K562 (cell line): Measurements from ENCODE around the gene AGAP3. TPM values are rescaled to one million over a fixed set of nuclear protein-coding genes. Genes with fewer than 3 reads are reported as not detected.

Experiments
- CHD4 ChIP-seq: fragments of 200-600 bp; sonication (generic); IDR thresholded peaks from 3 replicates; pipeline ENCODE4 v1.6.1; 2012; ENCODE audit warnings: low read depth, mild to moderate bottlenecking, mixed read lengths, low read length, inconsistent platforms; ENCODE audit not compliant: insufficient read depth, insufficient replicate concordance, poor library complexity, severe bottlenecking
- CREB3L1 ChIP-seq: fragments of 450-650 bp; IDR thresholded peaks from 2 replicates; pipeline ENCODE4 v1.6.1; 2014; ENCODE audit warnings: low read depth, mild to moderate bottlenecking, moderate library complexity, borderline replicate concordance
- NCOA2 ChIP-seq, 2 experiments: fragments of 450-650 bp; IDR thresholded peaks; 2 replicates each; pipeline ENCODE4 v1.6.1; 2018; ENCODE audit warnings: mild to moderate bottlenecking in 2 of 2, moderate library complexity in 1 of 2; ENCODE audit not compliant: partially characterized antibody in 2 of 2
- RFX1 ChIP-seq: fragments of 450-650 bp; IDR thresholded peaks from 2 replicates; pipeline ENCODE4 v1.6.1; 2016; ENCODE audit warnings: mild to moderate bottlenecking, moderate library complexity
- SMARCB1 ChIP-seq: IDR thresholded peaks from 2 replicates; pipeline ENCODE4 v1.6.1; 2011; ENCODE audit warnings: improper control_type of control experiment, low read depth; ENCODE audit not compliant: insufficient read length
- SMARCC2 ChIP-seq: fragments of 450-650 bp; IDR thresholded peaks from 2 replicates; pipeline ENCODE4 v1.6.1; 2017; ENCODE audit warnings: antibody characterized with exemption, moderate library complexity, mild to moderate bottlenecking, low read depth
- SREBF2 ChIP-seq: sonication (generic); formaldehyde crosslinking; IDR thresholded peaks from 2 replicates; pipeline ENCODE4 v1.4.0; 2020; ENCODE audit warnings: mild to moderate bottlenecking, missing genetic modification reagents
- SRSF3 ChIP-seq: fragments of 200-400 bp; formaldehyde crosslinking; IDR thresholded peaks from 2 replicates; pipeline ENCODE4 v1.6.1; 2016; ENCODE audit warnings: mild to moderate bottlenecking, low read length, moderate library complexity; ENCODE audit not compliant: insufficient read depth
- TFAM ChIP-seq: fragments of 250-450 bp; sonication (Bioruptor Pico); conservative IDR thresholded peaks from 2 replicates; pipeline ENCODE4 v1.5.0; 2021; ENCODE audit warnings: mild to moderate bottlenecking, moderate library complexity
- ZNF316 ChIP-seq: fragments of 450-650 bp; IDR thresholded peaks from 2 replicates; pipeline ENCODE4 v1.6.1; 2016
- ZNF407 ChIP-seq: fragments of 450-650 bp; IDR thresholded peaks from 2 replicates; pipeline ENCODE4 v1.6.1; 2016; ENCODE audit warnings: low read depth
- ZNF695 ChIP-seq: fragments of 450-650 bp; formaldehyde crosslinking; IDR thresholded peaks from 2 replicates; pipeline ENCODE4 v1.4.0; 2020; ENCODE audit warnings: mild to moderate bottlenecking, moderate library complexity
- ZNF76 ChIP-seq: fragments of 250-450 bp; sonication (Bioruptor Pico); IDR thresholded peaks from 2 replicates; pipeline ENCODE4 v1.4.0; 2020; ENCODE audit warnings: mild to moderate bottlenecking, moderate library complexity, borderline replicate concordance
- polyA plus RNA-seq, 8 experiments: library from polyadenylated mRNA; depleted of rRNA in 4 of 8; stranded (reverse) in 5 of 8; unstranded in 3 of 8; fragments of >200 nt; fragmentation: Nextera tagmentation in 2 of 8; fragmentation: Illumina TruSeq in 1 of 8; extraction: Ambion mirVana in 2 of 8; extraction: Trizol in 1 of 8; gene quantifications; 2 replicates each; pipeline versions ENCODE4 v1.2.1 to v1.2.3, GENCODE V29; 2011 to 2014; ENCODE audit warnings: inconsistent platforms in 1 of 8, missing spikeins in 1 of 8
- total RNA-seq, 7 experiments: library from RNA; depleted of rRNA in 6 of 7; stranded (reverse); fragments of >200 nt in 6 of 7; fragmentation: Illumina TruSeq in 2 of 7; extraction: Trizol in 2 of 7; gene quantifications; 2 replicates each; pipeline versions ENCODE4 v1.2.1 to v1.2.3, GENCODE V29; 2011 to 2021; ENCODE audit warnings: low replicate concordance in 1 of 7
- TF ChIP-seq, protein P1 (sequence below): fragments of 250-450 bp; sonication (Bioruptor Pico); IDR thresholded peaks from 2 replicates; pipeline ENCODE4 v1.8.0; 2022; ENCODE audit warnings: moderate library complexity, mild to moderate bottlenecking, inconsistent platforms
- TF ChIP-seq, protein P2 (sequence below): fragments of 450-650 bp; IDR thresholded peaks from 2 replicates; pipeline ENCODE4 v1.6.1; 2017; ENCODE audit warnings: mild to moderate bottlenecking, moderate library complexity

Gene AGAP3
- total and polyA plus RNA-seq, 9 of the 15 experiments (the other 6 are each of a cell fraction or from before 2014, with no cell fraction given) = 3.4 to 208 (median 62.2) TPM

- no peak for TF ChIP-seq CHD4
- 0 out of 2 replicates have a peak, but pooled peaks have one; percentile 44 for TF ChIP-seq ZNF407
- TF ChIP-seq SRSF3 = no peak
- TF ChIP-seq, protein P1, sequence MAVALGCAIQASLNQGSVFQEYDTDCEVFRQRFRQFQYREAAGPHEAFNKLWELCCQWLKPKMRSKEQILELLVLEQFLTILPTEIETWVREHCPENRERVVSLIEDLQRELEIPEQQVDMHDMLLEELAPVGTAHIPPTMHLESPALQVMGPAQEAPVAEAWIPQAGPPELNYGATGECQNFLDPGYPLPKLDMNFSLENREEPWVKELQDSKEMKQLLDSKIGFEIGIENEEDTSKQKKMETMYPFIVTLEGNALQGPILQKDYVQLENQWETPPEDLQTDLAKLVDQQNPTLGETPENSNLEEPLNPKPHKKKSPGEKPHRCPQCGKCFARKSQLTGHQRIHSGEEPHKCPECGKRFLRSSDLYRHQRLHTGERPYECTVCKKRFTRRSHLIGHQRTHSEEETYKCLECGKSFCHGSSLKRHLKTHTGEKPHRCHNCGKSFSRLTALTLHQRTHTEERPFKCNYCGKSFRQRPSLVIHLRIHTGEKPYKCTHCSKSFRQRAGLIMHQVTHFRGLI (CRISPR knock-in tag) = no peak
- TF ChIP-seq SMARCC2 = no peak
- TF ChIP-seq ZNF316 = no peak
- TF ChIP-seq NCOA2 (IDR thresholded peaks at IDR 0.05; ENCODE audit: partially characterized antibody in 2 of 2) = no peak
- TF ChIP-seq CREB3L1 = no peak
- no peak for TF ChIP-seq SREBF2 (CRISPR knock-in tag)
- no peak for TF ChIP-seq SMARCB1
- TF ChIP-seq ZNF76 (CRISPR knock-in tag) = no peak
- no peak for TF ChIP-seq TFAM (CRISPR knock-in tag)
- TF ChIP-seq RFX1 = no peak
- no peak for TF ChIP-seq ZNF695 (CRISPR knock-in tag)
- TF ChIP-seq, protein P2, sequence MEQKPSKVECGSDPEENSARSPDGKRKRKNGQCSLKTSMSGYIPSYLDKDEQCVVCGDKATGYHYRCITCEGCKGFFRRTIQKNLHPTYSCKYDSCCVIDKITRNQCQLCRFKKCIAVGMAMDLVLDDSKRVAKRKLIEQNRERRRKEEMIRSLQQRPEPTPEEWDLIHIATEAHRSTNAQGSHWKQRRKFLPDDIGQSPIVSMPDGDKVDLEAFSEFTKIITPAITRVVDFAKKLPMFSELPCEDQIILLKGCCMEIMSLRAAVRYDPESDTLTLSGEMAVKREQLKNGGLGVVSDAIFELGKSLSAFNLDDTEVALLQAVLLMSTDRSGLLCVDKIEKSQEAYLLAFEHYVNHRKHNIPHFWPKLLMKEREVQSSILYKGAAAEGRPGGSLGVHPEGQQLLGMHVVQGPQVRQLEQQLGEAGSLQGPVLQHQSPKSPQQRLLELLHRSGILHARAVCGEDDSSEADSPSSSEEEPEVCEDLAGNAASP = no peak
Measured at GRCh38 chr7:151168003-151168786, 81.9 kb downstream of the AGAP3 start (continued).
